NCI-H2029 treated with DMSO at 0.1 percent for 48 hours (cell line): Measurements from ENCODE around the gene C13orf46.
"Not testable (repeated sequence)": the region's sequence is repeated elsewhere in the genome, so short reads cannot be mapped to it uniquely, and the experiment has no call there.

ENCODE experiments used
- DNase-seq: peaks from one replicate; lab custom pipeline; 2025; lab: John Stamatoyannopoulos, UW

Gene C13orf46

DNA sequence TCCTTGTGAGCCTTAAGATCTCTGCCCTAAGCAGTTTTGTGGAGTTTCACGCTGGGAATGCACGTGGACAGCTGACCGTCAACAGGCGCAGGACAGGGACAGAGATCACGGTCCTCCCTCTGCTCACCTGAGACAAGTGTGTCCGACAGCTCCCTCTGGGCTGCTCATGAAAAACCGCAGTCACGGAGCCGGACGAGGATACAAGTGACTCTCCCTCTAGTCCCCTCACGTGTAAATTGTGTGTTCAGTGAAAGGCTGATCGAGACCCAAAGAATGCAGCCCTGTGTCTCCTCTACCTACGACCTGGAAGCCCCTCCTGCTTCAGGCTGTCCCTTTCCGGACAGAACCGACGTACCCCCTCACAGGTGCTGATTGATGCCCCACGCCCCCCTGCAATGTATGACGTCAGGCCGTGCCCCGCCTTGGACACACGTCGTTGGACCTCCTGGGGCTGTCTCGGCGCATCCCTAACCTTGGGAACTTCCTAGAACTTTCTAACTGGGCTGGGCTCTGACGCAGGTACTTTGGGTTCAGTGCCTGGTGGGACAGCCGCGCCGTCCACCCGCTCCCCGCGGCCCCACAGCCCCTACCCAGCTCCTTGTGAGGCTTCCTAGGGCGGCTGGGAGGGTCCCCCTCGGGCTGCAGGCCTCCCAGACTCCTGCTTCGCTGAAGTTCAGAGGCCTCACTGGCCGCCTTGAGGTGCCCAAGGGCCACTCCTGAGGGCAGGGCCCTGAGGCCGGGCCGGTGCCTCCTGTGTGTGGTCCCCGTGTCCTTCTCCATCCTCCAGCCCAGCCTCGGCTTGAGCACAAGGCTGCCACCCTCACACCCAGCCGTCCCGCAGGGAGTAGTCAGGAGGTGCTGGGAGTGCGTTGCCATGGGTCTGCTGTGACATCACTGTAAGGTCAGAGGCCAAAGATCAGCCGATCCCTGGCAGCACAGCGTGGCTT lies at the start of gene C13orf46:
TSS of gene C13orf46 (minus strand) at position 859 of the 947 bp plus-strand sequence. CDS start at position 780, 79 bp downstream.
- no peak for DNase-seq

GRCh38 chr13:114022876-114023275 lies 49.0 kb upstream of the C13orf46 start:
- no peak for DNase-seq

DNA sequence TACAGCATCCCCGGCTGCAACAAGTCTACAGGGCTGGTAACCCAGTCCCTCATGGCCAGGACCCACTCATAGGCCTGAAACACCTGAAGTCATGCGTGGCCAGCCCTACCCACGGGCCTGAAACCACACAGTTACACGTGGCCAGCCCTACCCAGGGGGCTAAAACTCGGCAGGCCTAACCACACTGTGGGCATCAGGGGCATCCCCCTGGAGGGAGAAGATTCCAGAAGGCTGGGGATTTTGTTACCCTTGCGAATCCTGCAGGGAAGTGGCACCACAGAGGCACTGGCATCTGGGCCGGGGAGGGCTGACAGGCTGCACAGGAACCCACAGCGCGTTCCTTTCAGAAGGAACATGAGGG lies 48.4 kb upstream of the C13orf46 start:
- DNase-seq = no peak

- DNase-seq = no peak
Measured at GRCh38 chr13:114021464-114022308, 47.8 kb upstream of the C13orf46 start.

DNA sequence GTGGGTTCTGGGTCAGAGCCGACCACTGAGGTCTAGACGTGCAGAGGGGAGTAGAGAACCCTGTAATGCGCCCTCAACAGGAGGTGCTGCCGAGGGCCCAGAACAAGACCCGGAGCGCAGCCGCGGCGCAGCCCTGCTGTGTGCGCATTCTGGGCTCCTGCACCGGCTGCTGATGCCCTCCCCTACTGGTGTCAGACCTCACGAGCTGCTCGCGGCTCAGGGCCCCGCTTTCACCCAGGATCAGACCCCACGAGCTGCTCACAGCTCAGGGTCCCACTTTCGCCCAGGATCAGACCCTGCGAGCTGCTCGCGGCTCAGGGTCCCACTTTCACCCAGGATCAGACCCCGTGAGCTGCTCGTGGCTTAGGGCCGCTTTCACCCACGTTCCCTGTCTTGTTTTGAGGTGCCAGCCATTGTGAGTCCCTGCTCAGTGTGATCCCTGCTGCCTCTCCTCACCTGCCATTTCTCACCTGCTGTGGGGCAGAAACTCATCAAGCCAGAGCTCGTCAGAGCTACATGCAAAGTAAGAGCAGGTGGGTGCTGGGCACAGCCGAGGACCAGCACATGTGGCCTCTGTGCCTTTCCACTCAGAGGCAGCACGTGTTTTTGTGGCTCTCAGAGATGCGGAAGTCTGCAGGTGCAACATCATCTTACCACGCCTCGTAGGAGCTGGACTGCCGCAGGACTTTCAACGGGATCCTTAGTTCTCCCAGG lies 47.0 kb upstream of the C13orf46 start:
- no peak for DNase-seq

DNA sequence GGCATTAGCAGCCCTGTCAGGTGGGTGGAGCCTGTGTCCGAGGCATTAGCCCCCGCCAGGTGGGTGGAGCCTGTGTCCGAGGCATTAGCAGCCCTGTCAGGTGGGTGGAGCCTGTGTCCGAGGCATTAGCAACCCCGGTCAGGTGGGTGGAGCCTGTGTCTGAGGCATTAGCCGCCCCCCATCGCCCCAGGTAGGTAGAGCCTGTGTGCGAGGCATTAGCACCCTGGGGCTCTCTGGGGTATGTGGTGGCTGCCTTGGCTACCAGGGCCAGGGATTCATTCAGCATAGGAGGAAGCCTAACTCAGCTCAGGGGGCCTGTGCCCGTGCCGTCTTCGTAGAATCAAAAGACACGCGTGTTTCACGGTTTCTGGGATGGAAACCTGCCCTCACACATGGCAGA lies 46.3 kb upstream of the C13orf46 start:
- DNase-seq = not testable (repeated sequence)

- no peak for DNase-seq
Measured at GRCh38 chr13:114019367-114019766, 45.5 kb upstream of the C13orf46 start.

DNA sequence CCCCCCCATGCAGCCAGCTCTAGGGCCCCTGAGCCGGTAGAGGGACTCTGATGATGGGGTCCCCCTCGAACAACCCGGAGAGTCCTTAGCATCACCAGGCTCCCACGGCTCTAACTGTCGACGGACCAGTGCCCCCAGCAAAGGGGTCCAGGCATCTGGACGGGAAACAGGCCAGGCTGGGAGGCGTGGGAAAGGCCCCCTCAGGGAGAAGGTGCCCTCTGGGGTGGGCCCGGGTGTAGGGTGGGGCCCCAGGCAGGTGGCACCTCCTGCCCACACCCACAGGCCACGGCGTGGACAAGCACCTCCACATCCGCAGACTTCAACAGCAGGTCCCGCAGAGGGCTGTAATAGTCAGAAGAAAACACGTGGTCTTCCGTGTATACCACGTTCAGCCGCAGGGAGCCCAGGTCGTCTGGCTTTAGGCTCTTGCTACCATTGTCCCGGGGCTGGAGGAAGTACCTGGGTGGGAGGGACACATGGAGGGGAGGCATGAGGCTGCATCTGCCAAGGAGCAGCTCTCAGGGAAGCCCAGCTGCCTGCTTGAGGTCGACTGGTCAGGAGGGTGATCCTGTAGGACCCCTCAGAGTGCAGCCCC lies 44.7 kb upstream of the C13orf46 start:
- DNase-seq = no peak

DNA sequence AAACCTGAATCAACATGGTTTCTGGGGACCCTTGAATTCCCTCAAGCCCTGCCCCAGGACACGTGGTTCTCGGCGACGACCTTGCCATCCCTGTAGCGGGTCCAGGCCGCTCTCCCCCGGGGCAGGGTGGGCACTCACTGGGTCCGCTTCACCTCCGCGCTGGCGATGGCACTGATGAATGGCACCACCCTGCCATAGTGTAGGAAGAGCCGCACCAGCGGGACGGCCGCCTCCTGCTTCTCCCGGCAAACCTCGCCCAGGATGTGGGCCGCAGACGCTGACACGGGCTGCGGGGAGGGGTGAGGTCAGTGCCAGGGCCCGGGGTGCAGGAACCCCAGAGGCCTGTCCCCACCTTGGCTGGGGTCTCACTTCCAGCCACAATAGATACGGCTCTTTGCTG lies 44.1 kb upstream of the C13orf46 start:
- no peak for DNase-seq

- no peak for DNase-seq
Measured at GRCh38 chr13:114017028-114017630, 43.3 kb upstream of the C13orf46 start.

DNA sequence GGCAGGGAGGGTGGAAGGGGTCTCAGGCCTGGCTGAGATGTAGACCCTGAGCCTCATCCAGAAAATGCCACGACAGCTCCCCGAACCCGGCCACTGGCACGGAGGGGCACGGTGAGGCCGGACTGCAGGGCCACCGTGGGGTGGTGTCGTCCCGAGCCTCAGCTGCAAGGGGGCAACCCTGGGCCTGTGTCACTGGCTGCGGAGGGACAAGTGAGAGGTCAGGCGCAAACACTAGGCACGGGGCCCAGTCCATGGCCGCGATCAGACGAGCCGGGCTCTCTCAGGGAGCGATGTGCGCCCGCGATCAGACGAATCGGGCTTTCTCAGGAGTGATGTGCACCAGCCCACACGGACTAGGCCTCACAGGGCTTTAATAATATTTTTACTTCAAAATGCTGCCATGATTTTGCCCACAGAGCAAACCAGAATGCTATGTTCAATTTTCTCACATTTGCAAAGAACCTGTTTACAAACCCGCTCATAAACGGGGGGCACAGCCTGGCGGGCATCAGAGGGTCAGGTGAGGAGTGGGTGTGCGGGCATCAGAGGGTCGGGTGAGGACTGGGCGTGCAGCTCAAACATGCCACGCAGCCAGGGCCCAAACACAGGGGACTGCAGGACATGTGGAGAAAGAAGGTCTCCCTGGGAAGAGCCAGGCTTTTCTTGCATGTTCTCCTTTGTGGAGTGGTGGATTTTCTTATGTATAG lies 42.6 kb upstream of the C13orf46 start:
- DNase-seq = no peak

DNA sequence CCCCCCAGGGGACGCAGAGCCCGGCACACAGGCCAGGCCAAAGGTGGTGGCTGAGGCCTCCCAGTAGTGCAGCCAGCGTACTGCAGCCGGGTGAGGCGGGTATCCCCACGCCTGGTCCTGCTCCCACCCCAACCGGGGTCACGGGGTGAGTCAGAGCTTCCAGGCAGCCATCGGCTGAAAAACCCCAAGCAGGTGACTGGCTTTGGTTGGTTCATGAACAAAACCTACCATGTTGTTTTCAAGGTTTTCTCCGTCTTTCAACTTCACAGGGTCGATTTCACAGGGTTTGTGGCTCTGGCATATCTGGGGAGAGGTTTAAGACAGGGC lies 42.1 kb upstream of the C13orf46 start:
- no peak for DNase-seq

DNA sequence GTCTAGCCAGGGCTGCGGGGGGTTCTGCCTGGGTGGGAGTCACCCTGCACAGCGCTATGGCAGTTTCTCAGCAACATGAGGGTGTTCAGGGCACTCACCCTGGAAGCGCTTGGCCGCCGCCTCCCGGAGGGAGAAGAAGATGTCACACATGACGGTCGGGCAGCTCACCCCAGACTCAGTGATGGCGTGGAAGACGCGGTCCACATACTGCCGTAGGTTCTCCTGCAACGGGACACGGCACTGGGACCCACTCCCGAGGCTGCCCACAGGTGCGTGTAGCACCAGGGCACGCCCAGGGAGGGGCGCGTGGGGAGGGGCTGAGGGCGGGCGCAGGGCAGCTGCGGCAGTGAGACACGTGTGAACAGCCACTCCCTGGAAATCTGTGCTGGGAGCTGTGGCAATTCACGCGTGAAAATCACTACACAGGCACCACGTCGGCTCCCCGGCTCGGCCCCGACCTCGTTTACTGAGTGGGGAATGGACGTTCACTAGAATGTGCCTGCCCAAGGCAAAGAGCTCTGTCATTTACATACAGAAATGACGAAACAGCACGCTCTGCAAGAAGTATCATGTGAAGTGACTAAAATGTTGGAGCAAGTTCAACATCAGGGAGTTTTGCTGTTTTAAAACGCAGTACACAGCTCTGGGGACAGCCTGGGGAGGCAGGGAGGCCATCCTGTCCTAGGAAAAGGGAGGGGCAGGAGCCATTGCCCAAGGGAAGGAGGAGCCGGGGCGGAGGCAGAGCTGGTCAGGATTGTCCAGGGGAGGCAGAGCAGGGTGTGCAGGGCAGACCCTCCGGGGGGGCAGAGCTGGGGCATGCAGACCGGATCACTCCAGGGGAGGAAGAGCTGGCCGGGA lies 41.5 kb upstream of the C13orf46 start:
- DNase-seq = no peak

- no peak for DNase-seq
Measured at GRCh38 chr13:114013952-114014629, 40.2 kb upstream of the C13orf46 start.

GRCh38 chr13:114013336-114013735 lies 39.5 kb upstream of the C13orf46 start:
- no peak for DNase-seq

DNA sequence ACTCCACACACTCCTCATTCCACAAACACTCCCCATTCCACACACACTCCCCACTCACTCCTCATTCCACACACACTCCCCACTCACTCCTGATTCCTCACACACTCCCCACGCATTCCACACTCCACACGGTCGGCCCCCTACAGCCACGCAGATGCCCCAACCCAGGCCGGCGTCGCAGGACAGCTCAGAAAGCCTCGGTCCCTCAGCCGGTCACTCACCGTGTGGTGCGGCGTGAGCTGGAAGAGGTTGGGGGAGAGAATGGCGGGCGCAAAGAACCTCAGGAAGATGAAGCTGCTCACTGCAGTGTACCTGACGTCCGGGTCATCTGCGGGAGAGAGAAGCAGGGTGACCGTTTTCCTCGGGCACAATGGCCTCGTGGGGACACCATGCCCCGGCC lies 39.0 kb upstream of the C13orf46 start:
- DNase-seq = no peak

- no peak for DNase-seq
Measured at GRCh38 chr13:114012141-114012540, 38.3 kb upstream of the C13orf46 start.

DNA sequence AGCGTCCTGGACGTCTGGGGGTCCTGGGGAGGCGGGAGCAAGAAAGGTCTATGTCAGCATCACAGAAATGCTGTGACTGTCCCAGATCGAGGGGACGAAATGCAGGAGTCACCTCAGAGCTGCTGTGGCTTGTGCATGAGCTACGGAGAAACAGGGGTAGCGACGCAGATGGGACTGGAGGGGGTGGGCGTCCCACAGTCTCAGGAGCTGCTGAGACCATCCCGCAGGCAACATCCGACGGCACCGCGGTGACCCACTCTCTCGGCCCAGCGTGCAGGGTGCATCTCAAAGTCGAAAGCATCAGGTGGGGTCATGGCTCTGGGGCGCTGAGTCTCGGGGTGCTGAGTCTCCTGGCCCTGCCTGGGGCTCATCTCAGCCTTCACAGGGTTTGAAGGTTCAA lies 37.4 kb upstream of the C13orf46 start:
- DNase-seq = no peak

DNA sequence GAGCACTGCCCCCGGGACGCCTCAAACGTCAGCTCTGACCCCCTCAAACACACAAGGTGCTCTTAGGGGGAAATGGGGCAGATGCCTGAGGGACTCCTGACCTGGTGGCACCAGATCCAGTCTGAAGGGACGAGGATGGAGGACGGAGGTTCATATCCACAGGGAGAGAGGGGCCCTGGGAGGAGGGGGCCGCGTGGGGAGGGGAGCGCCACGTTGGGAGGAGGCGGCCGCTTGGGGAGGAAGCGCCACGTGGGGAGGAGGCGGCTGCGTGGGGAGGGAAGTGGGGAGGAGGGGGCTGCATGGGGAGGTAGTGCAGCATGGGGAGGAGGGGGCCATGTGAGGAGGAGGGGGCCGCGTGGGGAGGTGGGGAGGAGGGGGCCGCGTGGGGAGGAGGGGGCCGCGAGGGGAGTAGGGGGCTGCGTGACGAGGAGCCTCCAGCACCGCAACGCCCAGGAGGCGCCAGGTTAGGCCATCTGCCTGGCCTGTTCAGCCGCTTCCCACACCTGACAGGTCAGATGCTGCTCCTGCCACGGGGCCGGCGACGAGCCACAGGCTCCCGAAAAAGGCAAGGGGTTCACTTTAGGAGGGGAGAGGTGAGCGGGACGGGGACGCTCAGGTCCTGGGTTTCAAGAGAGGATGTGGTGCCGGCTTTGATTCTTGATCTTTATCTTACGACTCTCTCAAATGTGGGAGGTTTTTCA lies 36.7 kb upstream of the C13orf46 start:
- DNase-seq = no peak
